Mucosa of rectum (tissue), 2 donors: ENCODE measurements around the gene GJB5.

Experiments
- H3K27ac ChIP-seq, 2 donors: one replicate each; pipeline ENCODE4 v1.7.0; 2013; ENCODE audit warnings: inconsistent platforms in 2 of 2, low read depth in 2 of 2, low read length in 2 of 2
- H3K27me3 ChIP-seq, 2 donors: one replicate each; pipeline ENCODE4 v1.7.0; 2013; ENCODE audit warnings: low read length in 2 of 2; ENCODE audit not compliant: control insufficient read depth in 2 of 2, insufficient read depth in 2 of 2
- H3K36me3 ChIP-seq, 2 donors: one replicate each; pipeline ENCODE4 v1.7.0; 2013; ENCODE audit warnings: low read length in 2 of 2; ENCODE audit not compliant: control insufficient read depth in 2 of 2, insufficient read depth in 2 of 2
- H3K4me1 ChIP-seq, 2 donors: one replicate each; pipeline ENCODE4 v1.7.0; 2013; ENCODE audit warnings: low read length in 2 of 2, mild to moderate bottlenecking in 1 of 2; ENCODE audit not compliant: control insufficient read depth in 2 of 2, insufficient read depth in 2 of 2
- H3K4me3 ChIP-seq, 2 donors: one replicate each; pipeline ENCODE4 v1.7.0; 2013; ENCODE audit warnings: low read length in 2 of 2
- H3K9ac ChIP-seq, 2 donors: one replicate each; pipeline ENCODE4 v1.7.0; 2013; ENCODE audit warnings: low read length in 2 of 2, low read depth in 1 of 2, mild to moderate bottlenecking in 1 of 2
- H3K9me3 ChIP-seq, 2 donors: one replicate each; pipeline ENCODE4 v1.7.0; 2013; ENCODE audit warnings: low read length in 2 of 2; ENCODE audit not compliant: control insufficient read depth in 2 of 2
- donor health status: healthy.
- donor health status: Normal muscosa, but diverticular disease.

The GJB5 gene

DNA sequence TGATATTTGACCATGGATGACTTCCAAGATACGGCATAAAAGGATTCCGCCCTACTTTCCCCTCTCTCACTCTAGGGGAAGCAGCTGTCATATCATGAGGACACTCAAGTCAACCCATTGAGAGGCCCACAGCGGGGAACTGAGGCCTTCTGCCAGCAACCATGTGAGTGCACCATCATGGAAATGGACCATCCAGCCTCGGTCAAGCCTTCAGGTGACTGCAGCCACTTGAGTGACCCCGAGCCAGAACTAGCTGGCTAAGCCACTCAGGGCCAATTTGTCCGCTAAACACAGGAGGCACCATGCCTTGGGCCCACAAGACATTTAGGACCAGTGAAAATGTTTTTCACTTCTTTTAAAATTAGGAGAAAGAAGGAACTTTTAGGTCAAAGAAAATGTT is 11.1 kb upstream of the GJB5 start:
- Histone ChIP-seq H3K36me3 (no peaks in the 10 kb centered on the region), H3K9me3 (no peaks in the 10 kb centered on the region), H3K27ac (no peak overlapping the region), H3K4me1 (peaks cover 0 to 3% of the 10 kb centered on the region in 2 donors), H3K4me3 (no peak overlapping the region), H3K9ac (no peak overlapping the region), H3K27me3 (no peaks in the 10 kb centered on the region)

- Histone ChIP-seq H3K36me3 (no peaks in the 10 kb centered on the region), H3K27ac (no peak overlapping the region), H3K27me3 (no peaks in the 10 kb centered on the region), H3K9me3 (no peaks in the 10 kb centered on the region), H3K4me3 (no peak overlapping the region), H3K9ac (no peak overlapping the region), H3K4me1 (peaks cover 0 to 3% of the 10 kb centered on the region in 2 donors)
Observed at GRCh38 chr1:34744851-34745250, 10.0 kb upstream of the GJB5 start.

DNA sequence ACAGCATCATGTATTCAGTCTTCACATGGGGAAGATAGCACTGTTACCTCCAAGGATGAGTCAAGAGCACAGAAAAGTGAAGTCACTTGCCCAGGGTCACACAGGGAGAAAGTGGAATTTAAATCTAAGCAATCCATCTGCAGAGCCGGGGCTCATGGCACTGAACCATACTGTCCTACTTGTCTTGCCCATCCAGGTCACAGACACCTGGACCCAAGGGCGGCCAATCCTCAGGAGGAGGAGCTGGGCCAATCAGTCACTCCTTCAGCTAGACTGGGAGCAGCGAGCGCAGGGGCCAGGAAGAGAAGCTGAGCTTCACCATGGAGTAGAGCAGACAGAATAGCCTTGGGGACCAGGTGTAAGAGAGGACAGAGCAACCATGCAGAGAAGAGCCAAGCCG is 9.2 kb upstream of the GJB5 start:
- Histone ChIP-seq H3K36me3 (no peaks in the 10 kb centered on the region), H3K9ac (no peak overlapping the region), H3K4me3 (no peak overlapping the region), H3K9me3 (no peaks in the 10 kb centered on the region), H3K27me3 (no peaks in the 10 kb centered on the region), H3K27ac (no peak overlapping the region), H3K4me1 (peaks cover 0 to 3% of the 10 kb centered on the region in 2 donors)

GRCh38 chr1:34746101-34746500 is 8.7 kb upstream of the GJB5 start:
- Histone ChIP-seq H3K36me3 (no peaks in the 10 kb centered on the region), H3K4me1 (peaks cover 0 to 3% of the 10 kb centered on the region in 2 donors), H3K9me3 (no peaks in the 10 kb centered on the region), H3K4me3 (no peak overlapping the region), H3K27ac (no peak overlapping the region), H3K27me3 (no peaks in the 10 kb centered on the region), H3K9ac (no peak overlapping the region)

DNA sequence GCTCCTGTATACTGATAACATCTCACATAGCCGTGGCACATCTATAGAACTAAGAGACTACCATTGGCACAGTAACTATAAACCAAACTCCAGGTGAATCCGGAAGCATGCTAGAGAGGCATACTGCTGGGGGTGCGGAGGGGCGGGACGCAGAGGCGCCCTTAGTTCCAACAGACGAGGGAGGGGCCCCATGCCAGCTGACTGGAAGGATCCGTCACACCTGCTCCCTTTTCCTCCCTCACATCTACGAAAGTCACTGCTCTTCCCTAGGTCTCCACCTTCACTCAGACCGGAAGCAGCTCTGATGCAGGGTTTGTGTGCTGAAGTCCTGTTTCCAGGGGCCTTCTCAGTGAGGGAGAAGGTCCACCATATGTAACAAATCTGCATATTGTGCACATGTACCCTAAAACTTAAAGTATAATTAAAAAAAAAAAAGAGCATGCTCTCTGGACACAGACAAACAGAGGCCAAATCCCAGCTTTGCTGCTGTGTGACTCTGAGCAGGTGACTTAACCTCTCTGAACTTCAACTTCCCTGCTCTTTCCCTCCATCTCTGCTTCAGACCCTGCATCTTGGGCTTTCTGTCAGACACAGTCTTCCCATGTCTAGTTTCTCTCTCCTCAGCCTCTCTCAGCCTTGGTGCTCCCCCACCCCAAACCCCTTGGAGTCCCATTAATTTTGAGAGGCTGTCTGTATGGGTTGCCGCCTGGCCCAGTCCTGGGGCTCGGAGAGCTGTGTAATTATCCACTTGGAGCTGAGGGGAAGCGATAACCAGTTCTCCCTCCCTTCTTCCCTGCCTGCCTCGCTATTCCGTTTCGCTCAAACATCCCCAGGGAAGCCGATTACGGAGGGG is 7.8 kb upstream of the GJB5 start:
- no peak overlapping the region for H3K27ac ChIP-seq
- H3K9me3 ChIP-seq = no peaks in the 10 kb centered on the region
- no peaks in the 10 kb centered on the region for H3K36me3 ChIP-seq
- no peak overlapping the region for H3K9ac ChIP-seq
- H3K4me3 ChIP-seq = no peak overlapping the region
- no peaks in the 10 kb centered on the region for H3K27me3 ChIP-seq
- H3K4me1 ChIP-seq = peaks cover 0 to 3% of the 10 kb centered on the region in 2 donors

DNA sequence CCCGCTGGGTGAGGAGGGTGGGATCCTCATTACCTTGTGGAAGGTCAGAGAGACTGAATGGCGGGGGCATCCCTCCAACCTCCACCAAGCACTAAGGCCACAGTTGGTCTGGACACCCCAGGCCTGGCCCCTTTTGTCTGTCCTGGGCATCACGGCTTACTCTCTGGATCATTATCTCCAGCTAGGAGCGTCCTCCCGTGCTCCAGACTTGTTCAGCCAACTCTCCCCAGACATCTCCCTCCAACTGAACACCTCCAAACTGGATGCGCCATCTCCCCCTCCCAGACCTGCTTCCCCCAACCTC is 7.3 kb upstream of the GJB5 start:
- Histone ChIP-seq H3K36me3 (no peaks in the 10 kb centered on the region), H3K9ac (no peak overlapping the region), H3K4me1 (no peaks in the 10 kb centered on the region), H3K4me3 (no peak overlapping the region), H3K27me3 (no peaks in the 10 kb centered on the region), H3K27ac (no peak overlapping the region), H3K9me3 (no peaks in the 10 kb centered on the region)

- no peak overlapping the region for H3K4me3 ChIP-seq
- H3K36me3 ChIP-seq = no peaks in the 10 kb centered on the region
- H3K27ac ChIP-seq = no peak overlapping the region
- H3K27me3 ChIP-seq = no peaks in the 10 kb centered on the region
- H3K9ac ChIP-seq = no peak overlapping the region
- H3K4me1 ChIP-seq = no peaks in the 10 kb centered on the region
- no peaks in the 10 kb centered on the region for H3K9me3 ChIP-seq
Observed at GRCh38 chr1:34749992-34750391, 4.9 kb upstream of the GJB5 start.

- Histone ChIP-seq H3K9ac (no peak overlapping the region), H3K9me3 (no peaks in the 10 kb centered on the region), H3K36me3 (no peaks in the 10 kb centered on the region), H3K27ac (no peak overlapping the region), H3K4me3 (no peak overlapping the region), H3K27me3 (no peaks in the 10 kb centered on the region), H3K4me1 (no peaks in the 10 kb centered on the region)
Observed at GRCh38 chr1:34750610-34751009, 4.2 kb upstream of the GJB5 start.

DNA sequence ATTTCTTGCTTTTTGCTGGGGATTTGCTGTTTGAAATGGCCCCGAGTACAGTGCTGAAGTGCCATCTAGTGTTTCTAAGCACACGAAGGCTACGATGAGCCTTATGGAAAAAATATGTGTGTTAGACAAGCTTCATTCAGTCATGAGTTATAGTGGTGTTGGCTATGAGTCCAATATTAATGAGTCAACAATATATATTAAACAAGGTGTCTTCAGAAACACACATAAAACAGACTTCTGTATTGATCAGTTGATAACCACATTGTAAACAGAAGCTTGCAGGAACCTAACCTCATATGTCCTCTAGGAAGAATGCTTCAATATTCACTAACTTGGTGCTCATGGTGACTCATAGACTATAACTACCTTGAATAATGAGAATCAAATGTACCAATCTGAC is 1.7 kb upstream of the GJB5 start:
- no peak overlapping the region for H3K27ac ChIP-seq
- H3K9ac ChIP-seq = no peak overlapping the region
- no peaks in the 10 kb centered on the region for H3K27me3 ChIP-seq
- H3K9me3 ChIP-seq = no peaks in the 10 kb centered on the region
- H3K4me3 ChIP-seq = no peak overlapping the region
- H3K36me3 ChIP-seq = no peaks in the 10 kb centered on the region
- H3K4me1 ChIP-seq = no peaks in the 10 kb centered on the region

- Histone ChIP-seq H3K27me3 (no peaks in the 10 kb centered on the region), H3K4me1 (peaks cover 0 to 10% of the 10 kb centered on the region in 2 donors), H3K27ac (no peak overlapping the region), H3K9me3 (no peaks in the 10 kb centered on the region), H3K36me3 (no peaks in the 10 kb centered on the region), H3K9ac (no peak overlapping the region), H3K4me3 (no peak overlapping the region)
Observed at GRCh38 chr1:34755961-34756360, 1.1 kb downstream of the GJB5 start.
